Activated naive CD8-positive, alpha-beta T cell treated with anti-CD3 and anti-CD28 coated beads, Interleukin-2, amount 50 U/mL, for 24 hours (primary cell): ENCODE results near the gene NFKBIZ.
"Not testable (repeated sequence)": the region's sequence is repeated elsewhere in the genome, so short reads cannot be mapped to it uniquely, and the experiment has no call there.

Source experiments
- ATAC-seq: fragments of 150-1000 bp; cut with Tn5 transposase; one replicate; pipeline ENCODE4 v1.10.0; 2021
- DNase-seq: peaks from one replicate; pipeline ENCODE4 v3.0.0; 2021
- H3K27ac Mint-ChIP-seq: one replicate; pipeline ENCODE4 v1.8.0; 2021; ENCODE audit warnings: mild to moderate bottlenecking, mixed read lengths
- H3K27me3 Mint-ChIP-seq: one replicate; pipeline ENCODE4 v1.8.0; 2021; ENCODE audit warnings: mixed read lengths
- H3K36me3 Mint-ChIP-seq: one replicate; pipeline ENCODE4 v1.8.0; 2021; ENCODE audit warnings: low read depth, mixed read lengths
- H3K4me1 Mint-ChIP-seq: one replicate; pipeline ENCODE4 v1.8.0; 2021; ENCODE audit warnings: mixed read lengths
- H3K4me3 Mint-ChIP-seq: one replicate; pipeline ENCODE4 v1.8.0; 2021; ENCODE audit warnings: mild to moderate bottlenecking, moderate library complexity, mixed read lengths
- H3K9me3 Mint-ChIP-seq: one replicate; pipeline ENCODE4 v1.8.0; 2021; ENCODE audit warnings: mixed read lengths

The NFKBIZ gene

DNA sequence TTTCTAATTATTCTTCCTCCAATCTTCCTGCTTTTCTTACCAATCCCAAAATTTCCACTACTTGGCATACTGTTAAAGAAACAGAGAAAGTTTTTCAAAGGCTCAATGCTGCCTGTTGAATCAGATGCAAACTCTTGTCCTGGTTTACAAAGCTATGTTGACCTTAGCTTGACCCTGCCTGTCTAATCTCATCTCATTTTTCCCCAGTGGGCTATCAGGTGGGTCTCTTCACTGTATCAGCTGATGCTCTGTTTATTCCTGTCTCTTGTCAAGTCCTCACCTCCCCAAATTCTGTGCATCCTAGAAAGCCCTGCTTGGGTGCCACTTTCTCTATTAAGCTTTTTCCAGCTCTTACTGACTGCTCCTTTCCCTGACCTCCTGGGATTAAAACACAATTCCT, 18.2 kb downstream of the NFKBIZ start:
- H3K36me3 Mint-ChIP-seq: peaks cover 1% of the 10 kb centered on the region
- peaks cover 21% of the 10 kb centered on the region for H3K4me1 Mint-ChIP-seq
- no peaks in the 10 kb centered on the region for H3K9me3 Mint-ChIP-seq
- H3K27ac Mint-ChIP-seq: no peak overlapping the region
- DNase-seq (no peak), ATAC-seq (no peak)
- no peak overlapping the region for H3K4me3 Mint-ChIP-seq
- no peaks in the 10 kb centered on the region for H3K27me3 Mint-ChIP-seq

DNA sequence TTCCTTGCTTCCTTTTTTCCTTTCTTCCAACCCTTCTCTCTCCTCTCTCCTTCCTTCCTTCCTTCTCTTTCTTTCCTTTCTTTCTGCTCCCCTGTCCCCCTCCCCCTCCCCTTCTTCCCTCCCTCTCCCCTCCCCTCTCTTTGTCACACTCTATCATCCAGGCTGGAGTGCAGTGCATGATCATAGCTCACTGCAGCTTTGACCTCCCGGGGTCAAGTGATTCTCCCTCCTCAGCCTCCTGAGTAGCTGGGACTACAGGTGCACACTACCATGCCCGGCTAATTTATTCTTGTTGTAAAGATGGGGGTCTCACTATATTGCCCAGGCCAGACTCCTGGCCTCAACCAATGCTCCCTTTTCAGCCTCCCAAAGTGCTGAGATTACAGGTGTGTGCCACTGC, 18.7 kb downstream of the NFKBIZ start:
- Mint-ChIP-seq H3K27ac (no peak overlapping the region), H3K4me1 (peaks cover 16% of the 10 kb centered on the region), H3K27me3 (no peaks in the 10 kb centered on the region), H3K36me3 (no peaks in the 10 kb centered on the region), H3K9me3 (no peaks in the 10 kb centered on the region), H3K4me3 (no peak overlapping the region)
- DNase-seq: no peak
- no peak for ATAC-seq

GRCh38 chr3:101868534-101869464, 19.5 kb downstream of the NFKBIZ start:
- Mint-ChIP-seq H3K4me3 (no peak overlapping the region), H3K9me3 (no peaks in the 10 kb centered on the region), H3K27ac (no peak overlapping the region), H3K36me3 (no peaks in the 10 kb centered on the region), H3K27me3 (no peaks in the 10 kb centered on the region), H3K4me1 (peaks cover 11% of the 10 kb centered on the region)
- ATAC-seq (no peak), DNase-seq (no peak)

- Mint-ChIP-seq H3K4me1 (peaks cover 8% of the 10 kb centered on the region), H3K27me3 (no peaks in the 10 kb centered on the region), H3K9me3 (peaks cover 4% of the 10 kb centered on the region), H3K36me3 (no peaks in the 10 kb centered on the region), H3K4me3 (no peak overlapping the region), H3K27ac (no peak overlapping the region)
- no peak for ATAC-seq
- DNase-seq: no peak
Observed at GRCh38 chr3:101870138-101870537, 20.8 kb downstream of the NFKBIZ start.

DNA sequence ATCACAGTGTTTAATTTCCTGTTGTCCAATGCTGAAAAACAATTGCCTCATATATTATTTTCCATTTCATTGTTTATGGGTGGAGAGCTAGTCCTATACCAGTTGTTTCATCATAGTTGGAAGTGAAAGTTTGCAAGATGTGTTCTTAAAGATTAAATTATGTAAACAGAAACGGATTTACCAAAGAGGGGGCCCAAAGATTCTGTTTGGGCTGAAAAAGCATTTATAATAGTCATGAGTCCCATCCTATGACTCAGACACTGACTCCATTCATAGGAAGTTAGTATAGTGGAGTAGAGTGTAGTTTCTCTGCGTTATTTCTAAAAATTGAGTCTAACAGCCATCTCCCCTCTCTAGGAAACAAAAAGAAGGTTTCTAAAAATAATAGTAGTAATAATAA, 24.3 kb downstream of the NFKBIZ start:
- peaks cover 5% of the 10 kb centered on the region for H3K9me3 Mint-ChIP-seq
- no peaks in the 10 kb centered on the region for H3K36me3 Mint-ChIP-seq
- DNase-seq: no peak
- peaks cover 4% of the 10 kb centered on the region for H3K4me1 Mint-ChIP-seq
- no peak overlapping the region for H3K27ac Mint-ChIP-seq
- H3K27me3 Mint-ChIP-seq: no peaks in the 10 kb centered on the region
- ATAC-seq: no peak
- no peak overlapping the region for H3K4me3 Mint-ChIP-seq

DNA sequence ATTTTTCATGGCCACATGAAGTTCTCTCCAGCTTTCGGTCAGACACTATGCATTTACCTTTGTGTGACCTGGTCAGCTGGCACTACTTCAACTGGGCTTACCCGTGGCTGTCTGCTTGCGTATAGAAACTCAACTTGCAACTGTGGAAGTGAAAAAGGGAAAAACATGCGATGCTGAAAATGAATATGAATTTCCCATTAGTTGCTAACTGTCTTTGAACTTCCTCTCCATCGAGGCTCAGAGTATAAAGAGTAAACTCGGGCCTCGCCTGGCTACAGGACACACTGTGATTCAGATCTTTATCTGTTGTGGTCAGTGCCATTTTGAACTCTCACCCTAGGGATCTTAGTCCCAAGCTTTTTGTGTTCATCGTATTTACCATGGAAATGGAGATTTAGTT, 26.8 kb downstream of the NFKBIZ start:
- Mint-ChIP-seq H3K4me3 (no peak overlapping the region), H3K27ac (no peak overlapping the region)
- no peak for DNase-seq

DNA sequence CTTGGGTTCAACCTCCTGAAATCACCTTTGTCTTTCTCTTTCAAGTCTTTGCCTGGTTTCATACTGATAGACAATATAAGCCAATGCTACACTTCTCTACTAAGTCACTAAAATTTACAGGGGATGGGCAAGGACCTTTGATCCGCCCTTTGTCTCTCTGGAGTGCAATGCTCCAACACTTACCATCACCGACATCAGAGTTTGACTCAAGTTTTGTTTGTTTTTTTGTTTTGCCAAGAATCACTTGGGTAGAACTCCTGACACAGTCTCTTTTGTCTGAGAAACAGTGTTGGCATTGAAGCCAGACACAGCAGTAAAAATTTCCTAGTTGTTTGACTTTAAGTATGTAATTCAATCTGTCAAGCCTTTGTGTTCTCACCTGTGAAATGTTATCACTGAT, 29.3 kb downstream of the NFKBIZ start:
- no peaks in the 10 kb centered on the region for H3K27me3 Mint-ChIP-seq
- no peak overlapping the region for H3K27ac Mint-ChIP-seq
- H3K36me3 Mint-ChIP-seq: no peaks in the 10 kb centered on the region
- DNase-seq: no peak
- peaks cover 5% of the 10 kb centered on the region for H3K9me3 Mint-ChIP-seq
- H3K4me1 Mint-ChIP-seq: no peaks in the 10 kb centered on the region
- H3K4me3 Mint-ChIP-seq: no peak overlapping the region
- ATAC-seq: no peak

More for the DNA sequence above, 26.8 kb downstream of the NFKBIZ start:
- Mint-ChIP-seq H3K9me3 (peaks cover 5% of the 10 kb centered on the region), H3K4me1 (peaks cover 2% of the 10 kb centered on the region), H3K27me3 (no peaks in the 10 kb centered on the region), H3K36me3 (no peaks in the 10 kb centered on the region)
- no peak for ATAC-seq

DNA sequence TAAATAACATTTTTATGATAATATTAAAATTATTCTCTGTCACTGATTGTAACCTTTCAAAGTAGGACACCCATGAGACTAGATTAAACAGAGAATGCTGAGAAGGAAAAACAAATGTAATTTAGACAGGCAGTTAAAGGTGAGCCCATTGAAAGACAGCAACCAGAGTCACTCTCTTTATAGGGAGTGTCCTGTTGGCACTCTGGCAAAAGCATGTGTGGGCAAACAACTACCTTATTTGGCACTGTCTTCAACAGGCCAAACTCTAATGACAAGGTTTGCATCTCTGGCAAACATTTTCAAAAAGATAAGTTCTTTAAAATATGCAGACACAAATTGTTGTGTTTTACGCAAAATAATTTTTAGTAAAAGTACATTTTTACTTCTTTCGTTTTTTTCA, 29.8 kb downstream of the NFKBIZ start:
- no peak overlapping the region for H3K27ac Mint-ChIP-seq
- DNase-seq (no peak), ATAC-seq (no peak)
- no peaks in the 10 kb centered on the region for H3K4me1 Mint-ChIP-seq
- H3K36me3 Mint-ChIP-seq: no peaks in the 10 kb centered on the region
- peaks cover 5% of the 10 kb centered on the region for H3K9me3 Mint-ChIP-seq
- H3K4me3 Mint-ChIP-seq: no peak overlapping the region
- no peaks in the 10 kb centered on the region for H3K27me3 Mint-ChIP-seq

- no peaks in the 10 kb centered on the region for H3K4me1 Mint-ChIP-seq
- no peaks in the 10 kb centered on the region for H3K27me3 Mint-ChIP-seq
- no peaks in the 10 kb centered on the region for H3K36me3 Mint-ChIP-seq
- peaks cover 5% of the 10 kb centered on the region for H3K9me3 Mint-ChIP-seq
- ATAC-seq (no peak), DNase-seq (no peak)
- H3K27ac Mint-ChIP-seq: no peak overlapping the region
- H3K4me3 Mint-ChIP-seq: no peak overlapping the region
Observed at GRCh38 chr3:101879623-101880284, 30.4 kb downstream of the NFKBIZ start.

DNA sequence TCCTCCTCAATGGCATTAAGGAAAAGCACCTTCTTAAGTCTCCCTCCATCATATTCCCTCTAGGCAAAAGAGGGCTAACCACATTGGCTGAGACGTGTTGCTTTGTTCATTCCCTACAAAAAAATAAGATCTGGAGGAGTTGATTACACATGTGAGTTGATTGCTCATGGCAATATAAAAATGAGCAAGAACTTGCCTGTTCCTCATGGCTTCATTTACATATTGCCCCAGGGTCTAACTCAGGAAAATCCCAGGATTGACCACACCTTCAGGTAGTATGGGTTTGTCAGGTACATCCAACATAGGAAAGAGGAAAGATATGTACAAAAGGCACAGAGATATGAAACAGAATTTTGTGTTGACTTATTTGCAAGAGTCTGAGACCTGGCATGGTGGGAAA, 35.5 kb downstream of the NFKBIZ start:
- DNase-seq (no peak), ATAC-seq (no peak)
- Mint-ChIP-seq H3K36me3 (peaks cover 1% of the 10 kb centered on the region), H3K4me1 (no peaks in the 10 kb centered on the region), H3K27me3 (no peaks in the 10 kb centered on the region), H3K27ac (no peak overlapping the region), H3K9me3 (no peaks in the 10 kb centered on the region), H3K4me3 (no peak overlapping the region)

GRCh38 chr3:101885584-101885983, 36.3 kb downstream of the NFKBIZ start:
- not testable (repeated sequence) for H3K36me3 Mint-ChIP-seq, H3K27ac Mint-ChIP-seq, ATAC-seq

GRCh38 chr3:101886626-101887025, 37.3 kb downstream of the NFKBIZ start:
- Mint-ChIP-seq H3K27me3 (no peaks in the 10 kb centered on the region), H3K4me3 (no peak overlapping the region), H3K4me1 (peaks cover 7% of the 10 kb centered on the region), H3K36me3 (peaks cover 1% of the 10 kb centered on the region), H3K27ac (no peak overlapping the region), H3K9me3 (no peaks in the 10 kb centered on the region)
- ATAC-seq (no peak), DNase-seq (no peak)

More at GRCh38 chr3:101885584-101885983, 36.3 kb downstream of the NFKBIZ start:
- not testable (repeated sequence) for H3K9me3 Mint-ChIP-seq, H3K4me3 Mint-ChIP-seq, H3K27me3 Mint-ChIP-seq, H3K4me1 Mint-ChIP-seq, DNase-seq

GRCh38 chr3:101888653-101889052, 39.3 kb downstream of the NFKBIZ start:
- Mint-ChIP-seq H3K4me1 (peaks cover 7% of the 10 kb centered on the region), H3K27ac (no peak overlapping the region), H3K36me3 (peaks cover 1% of the 10 kb centered on the region), H3K9me3 (no peaks in the 10 kb centered on the region), H3K27me3 (no peaks in the 10 kb centered on the region), H3K4me3 (no peak overlapping the region)
- ATAC-seq (no peak), DNase-seq (no peak)

GRCh38 chr3:101890716-101891115, 41.4 kb downstream of the NFKBIZ start:
- no peaks in the 10 kb centered on the region for H3K27me3 Mint-ChIP-seq
- ATAC-seq (peak; percentile 90), DNase-seq (no peak)
- H3K4me3 Mint-ChIP-seq: no peak overlapping the region
- peaks cover 7% of the 10 kb centered on the region for H3K4me1 Mint-ChIP-seq
- H3K36me3 Mint-ChIP-seq: peaks cover 1% of the 10 kb centered on the region
- H3K9me3 Mint-ChIP-seq: peaks cover 4% of the 10 kb centered on the region
- H3K27ac Mint-ChIP-seq: no peak overlapping the region

DNA sequence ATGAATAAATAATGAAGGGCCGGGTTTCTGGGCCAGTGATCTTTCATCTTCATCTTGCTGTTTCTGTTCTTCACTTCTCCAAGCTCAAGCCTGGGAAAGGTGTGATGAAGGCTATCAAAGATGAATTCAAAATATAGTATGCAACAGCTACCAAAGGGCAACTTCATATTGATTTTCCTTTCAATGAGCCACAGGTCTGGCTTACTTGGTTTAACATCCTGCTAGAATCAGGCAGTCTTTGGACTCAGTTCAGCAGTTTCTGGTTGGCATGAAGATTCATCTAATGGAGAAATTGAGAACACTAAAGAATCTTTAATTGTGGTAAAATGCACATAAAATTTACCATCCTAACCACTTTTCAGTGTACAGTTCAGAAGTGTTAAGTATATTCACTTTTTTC, 43.3 kb downstream of the NFKBIZ start:
- DNase-seq (no peak), ATAC-seq (no peak)

More for the DNA sequence above, 43.3 kb downstream of the NFKBIZ start:
- Mint-ChIP-seq H3K4me3 (no peak overlapping the region), H3K27ac (no peak overlapping the region), H3K36me3 (no peaks in the 10 kb centered on the region), H3K4me1 (peaks cover 10% of the 10 kb centered on the region), H3K27me3 (no peaks in the 10 kb centered on the region), H3K9me3 (peaks cover 11% of the 10 kb centered on the region)
